Mucosa of gallbladder (tissue), 1 donor: Measurements from ENCODE around the gene ABL2. TPM values are rescaled to one million over a fixed set of nuclear protein-coding genes. Genes with fewer than 3 reads are reported as not detected.

ENCODE experiments used
- DNase-seq: peaks from one replicate; pipeline ENCODE4 v3.0.0-alpha.2; 2020; ENCODE audit warnings: low spot score
- total RNA-seq: library from RNA; stranded (reverse); gene quantifications from one replicate; pipeline ENCODE4 v1.2.1, GENCODE V29; 2021
- donor health status: DM: no; HTN: no; CAD: no.

Gene ABL2
- total RNA-seq, 1 donor from 2014 or later, result 13.0 TPM

DNA sequence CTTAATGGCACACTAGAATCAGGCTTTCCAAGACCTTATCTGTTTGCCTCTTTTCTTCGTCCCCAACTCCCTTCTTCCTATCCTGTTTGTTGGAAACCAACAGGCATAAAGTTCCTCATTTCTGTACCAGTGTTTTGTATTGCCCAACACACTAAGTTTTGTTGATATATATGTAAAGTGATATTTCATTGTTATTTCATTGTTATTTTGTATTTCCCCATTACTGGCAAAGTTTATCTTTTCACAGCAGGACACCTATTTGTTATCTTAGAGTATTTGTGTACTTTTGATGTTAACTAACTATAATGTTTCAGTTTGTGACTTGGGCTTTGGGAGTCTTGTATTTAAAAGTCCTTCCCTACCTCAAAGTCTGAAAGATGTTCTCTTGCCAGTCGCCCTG lies 176.7 kb downstream of the ABL2 start:
- no peak for DNase-seq

Other genes starting within 250 kb of the ABL2 start
- gene FAM20B, start 203.8 kb downstream of the ABL2 start, total RNA-seq, result 69.9 TPM
- gene TOR3A, start 147.6 kb downstream of the ABL2 start, total RNA-seq, result 31.1 TPM
- 83.1 TPM for gene SOAT1, start 64.1 kb upstream of the ABL2 start, total RNA-seq
- 2.6 TPM for gene AXDND1, start 136.3 kb upstream of the ABL2 start, total RNA-seq